SK-N-SH treated with all-trans-retinoic acid at 6 μM for 48 hours (cell line): ENCODE measurements around the gene HMBS.

Source experiments
- ATAC-seq: fragments of 200-7000 bp; cut with Tn5 transposase; 3 replicates; pipeline ENCODE4 v1.9.1; 2020; ENCODE audit warnings: mild to moderate bottlenecking, moderate library complexity
- ARNTL ChIP-seq: fragments of 450-650 bp; formaldehyde crosslinking; IDR thresholded peaks from 2 replicates; pipeline ENCODE4 v1.5.0; 2020; ENCODE audit warnings: low read depth, mild to moderate bottlenecking, moderate library complexity, borderline replicate concordance
- CSDC2 ChIP-seq: fragments of 250-450 bp; sonication (Bioruptor Pico); IDR thresholded peaks from 2 replicates; pipeline ENCODE4 v1.5.0; 2020; ENCODE audit warnings: mild to moderate bottlenecking, moderate library complexity
- ESRRG ChIP-seq: fragments of 250-450 bp; sonication (Bioruptor Pico); IDR thresholded peaks from 2 replicates; pipeline ENCODE4 v1.6.1; 2021; ENCODE audit warnings: mild to moderate bottlenecking
- GLIS3 ChIP-seq: fragments of 250-450 bp; sonication (Bioruptor Pico); IDR thresholded peaks from 2 replicates; pipeline ENCODE4 v1.5.0; 2020; ENCODE audit warnings: mild to moderate bottlenecking, moderate library complexity
- ISL1 ChIP-seq: fragments of 250-450 bp; sonication (Bioruptor Pico); IDR thresholded peaks from 2 replicates; pipeline ENCODE4 v2.1.2; 2022; ENCODE audit warnings: mild to moderate bottlenecking, moderate library complexity
- OSR1 ChIP-seq: fragments of 250-450 bp; sonication (Bioruptor Pico); IDR thresholded peaks from 2 replicates; pipeline ENCODE4 v1.8.0; 2022; ENCODE audit warnings: moderate library complexity, mild to moderate bottlenecking, inconsistent platforms
- PPARA ChIP-seq: fragments of 250-450 bp; sonication (Bioruptor Pico); IDR thresholded peaks from 2 replicates; pipeline ENCODE4 v1.5.0; 2020; ENCODE audit warnings: mild to moderate bottlenecking, borderline replicate concordance
- RARB ChIP-seq: fragments of 250-450 bp; sonication (Bioruptor Pico); IDR thresholded peaks from 2 replicates; pipeline ENCODE4 v1.8.0; 2021; ENCODE audit warnings: mild to moderate bottlenecking, moderate library complexity
- SNAI2 ChIP-seq: fragments of 250-450 bp; sonication (Bioruptor Pico); IDR thresholded peaks from 2 replicates; pipeline ENCODE4 v1.5.0; 2020; ENCODE audit warnings: mild to moderate bottlenecking, moderate library complexity
- TCF4 ChIP-seq: fragments of 250-450 bp; sonication (Bioruptor Pico); IDR thresholded peaks from 2 replicates; pipeline ENCODE4 v1.8.0; 2021; ENCODE audit warnings: mild to moderate bottlenecking, moderate library complexity, borderline replicate concordance
- TOX ChIP-seq: fragments of 250-450 bp; sonication (Bioruptor Pico); IDR thresholded peaks from 2 replicates; pipeline ENCODE4 v1.8.0; 2021; ENCODE audit warnings: mild to moderate bottlenecking, moderate library complexity, borderline replicate concordance
- ZC3H10 ChIP-seq: fragments of 250-450 bp; sonication (Bioruptor Pico); IDR thresholded peaks from 2 replicates; pipeline ENCODE4 v1.5.1; 2021; ENCODE audit warnings: mild to moderate bottlenecking, moderate library complexity
- ZFP3 ChIP-seq: fragments of 250-450 bp; sonication (Bioruptor Pico); IDR thresholded peaks from 2 replicates; pipeline ENCODE4 v1.5.0; 2020; ENCODE audit warnings: mild to moderate bottlenecking, moderate library complexity
- ZFP30 ChIP-seq: fragments of 450-650 bp; formaldehyde crosslinking; IDR thresholded peaks from 2 replicates; pipeline ENCODE4 v1.5.0; 2022; ENCODE audit warnings: mild to moderate bottlenecking, moderate library complexity
- ZNF565 ChIP-seq: fragments of 450-650 bp; formaldehyde crosslinking; conservative IDR thresholded peaks from 2 replicates; pipeline ENCODE4 v1.5.0; 2020; ENCODE audit warnings: low read depth, mild to moderate bottlenecking, moderate library complexity
- ZNF70 ChIP-seq: fragments of 450-650 bp; formaldehyde crosslinking; IDR thresholded peaks from 2 replicates; pipeline ENCODE4 v1.5.0; 2020; ENCODE audit warnings: mild to moderate bottlenecking, moderate library complexity
- ZNF8 ChIP-seq: fragments of 450-650 bp; formaldehyde crosslinking; IDR thresholded peaks from 2 replicates; pipeline ENCODE4 v1.5.0; 2020; ENCODE audit warnings: mild to moderate bottlenecking, moderate library complexity
- TF ChIP-seq, protein P1 (sequence below): fragments of 250-450 bp; sonication (Bioruptor Pico); IDR thresholded peaks from 2 replicates; pipeline ENCODE4 v1.5.1; 2021; ENCODE audit warnings: mild to moderate bottlenecking, moderate library complexity
- TF ChIP-seq, protein P2 (sequence below): fragments of 250-450 bp; sonication (Bioruptor Pico); IDR thresholded peaks from 2 replicates; pipeline ENCODE4 v1.5.1; 2020; ENCODE audit warnings: low read depth, mild to moderate bottlenecking, moderate library complexity
- TF ChIP-seq, protein P3 (sequence below): fragments of 250-450 bp; sonication (Bioruptor Pico); IDR thresholded peaks from 2 replicates; pipeline ENCODE4 v1.8.0; 2021; ENCODE audit warnings: low read depth, mild to moderate bottlenecking, moderate library complexity, borderline replicate concordance
- TF ChIP-seq, protein P4 (sequence below): fragments of 250-450 bp; sonication (Bioruptor Pico); IDR thresholded peaks from 2 replicates; pipeline ENCODE4 v1.5.0; 2020; ENCODE audit warnings: mild to moderate bottlenecking, moderate library complexity
- TF ChIP-seq, protein P5 (sequence below): fragments of 250-450 bp; sonication (Bioruptor Pico); IDR thresholded peaks from 2 replicates; pipeline ENCODE4 v1.8.0; 2020; ENCODE audit warnings: mild to moderate bottlenecking, moderate library complexity, borderline replicate concordance

The HMBS gene

DNA sequence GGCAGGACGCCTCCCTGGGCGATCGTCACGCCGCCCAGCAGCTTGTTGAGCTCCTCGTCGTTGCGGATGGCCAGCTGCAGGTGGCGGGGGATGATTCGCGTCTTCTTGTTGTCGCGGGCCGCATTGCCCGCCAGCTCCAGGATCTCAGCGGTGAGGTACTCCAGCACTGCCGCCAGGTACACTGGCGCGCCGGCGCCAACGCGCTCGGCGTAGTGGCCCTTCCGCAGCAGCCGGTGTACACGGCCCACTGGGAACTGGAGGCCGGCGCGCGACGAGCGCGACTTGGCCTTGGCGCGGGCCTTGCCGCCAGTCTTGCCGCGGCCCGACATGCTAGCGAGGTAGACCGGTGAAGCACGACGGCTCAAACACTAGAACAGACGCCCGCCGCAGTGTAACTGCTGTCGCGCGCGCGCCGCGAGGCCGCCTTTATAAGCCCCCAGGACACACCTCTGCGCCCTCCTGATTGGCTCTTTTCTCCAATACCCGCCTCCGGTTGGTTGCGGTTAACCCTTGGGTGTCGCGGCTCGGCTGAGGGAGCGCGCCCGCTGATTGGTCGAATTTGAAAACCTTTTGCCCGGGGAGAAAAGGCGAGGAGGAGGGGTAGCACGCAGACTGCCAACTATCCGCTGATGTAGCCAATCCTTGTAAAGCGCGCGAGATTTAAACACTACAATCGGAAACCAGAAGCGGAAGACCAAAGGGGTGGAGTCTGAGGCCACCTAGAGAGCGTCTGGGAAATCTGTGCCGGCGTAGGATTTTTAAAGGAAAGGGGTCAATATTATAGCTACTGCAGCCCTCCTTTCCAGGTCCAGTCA is 10.6 kb downstream of the HMBS start:
- no peak for TF ChIP-seq SNAI2 (CRISPR knock-in tag)
- TF ChIP-seq ISL1 = no peak
- peak; percentile 85; the same call in 1 of the 2 replicates for TF ChIP-seq GLIS3 (CRISPR knock-in tag)
- no peak for TF ChIP-seq ARNTL
- TF ChIP-seq TOX (CRISPR knock-in tag) = no peak
- 0 out of 2 replicates have a peak, but pooled peaks have one; percentile 22 for TF ChIP-seq ZFP3 (CRISPR knock-in tag)
- TF ChIP-seq, protein P1, sequence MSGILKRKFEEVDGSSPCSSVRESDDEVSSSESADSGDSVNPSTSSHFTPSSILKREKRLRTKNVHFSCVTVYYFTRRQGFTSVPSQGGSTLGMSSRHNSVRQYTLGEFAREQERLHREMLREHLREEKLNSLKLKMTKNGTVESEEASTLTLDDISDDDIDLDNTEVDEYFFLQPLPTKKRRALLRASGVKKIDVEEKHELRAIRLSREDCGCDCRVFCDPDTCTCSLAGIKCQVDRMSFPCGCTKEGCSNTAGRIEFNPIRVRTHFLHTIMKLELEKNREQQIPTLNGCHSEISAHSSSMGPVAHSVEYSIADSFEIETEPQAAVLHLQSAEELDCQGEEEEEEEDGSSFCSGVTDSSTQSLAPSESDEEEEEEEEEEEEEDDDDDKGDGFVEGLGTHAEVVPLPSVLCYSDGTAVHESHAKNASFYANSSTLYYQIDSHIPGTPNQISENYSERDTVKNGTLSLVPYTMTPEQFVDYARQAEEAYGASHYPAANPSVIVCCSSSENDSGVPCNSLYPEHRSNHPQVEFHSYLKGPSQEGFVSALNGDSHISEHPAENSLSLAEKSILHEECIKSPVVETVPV = no peak
- peak; percentile 85 for ATAC-seq

DNA sequence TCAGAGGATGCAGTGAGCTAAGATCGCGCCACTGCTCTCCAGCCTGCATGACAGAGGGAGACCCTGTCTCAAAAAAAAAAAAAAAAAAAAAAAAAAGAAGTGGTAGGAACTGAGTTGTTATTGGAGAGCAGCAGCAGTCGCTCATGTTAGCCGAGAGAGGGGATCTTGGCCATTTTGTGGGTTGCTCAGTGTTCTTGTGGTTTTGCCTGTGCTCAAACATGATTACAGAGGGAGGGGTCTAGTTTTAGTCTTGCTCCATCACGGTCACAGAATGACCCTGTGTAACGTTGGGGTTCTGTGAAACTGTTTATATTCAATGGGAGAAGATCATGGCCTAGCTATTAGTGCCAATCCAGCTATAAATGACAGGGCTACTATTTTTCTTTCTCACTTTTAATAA is 15.0 kb downstream of the HMBS start:
- ATAC-seq = no peak
- TF ChIP-seq ZNF70 (CRISPR knock-in tag) (no peak), ZNF8 (CRISPR knock-in tag) (no peak), SNAI2 (CRISPR knock-in tag) (no peak), ZC3H10 (CRISPR knock-in tag) (no peak), ZNF565 (CRISPR knock-in tag) (no peak), TOX (CRISPR knock-in tag) (no peak), OSR1 (no peak), ESRRG (no peak), ZFP3 (CRISPR knock-in tag) (no peak), ZFP30 (CRISPR knock-in tag) (no peak)
- TF ChIP-seq, protein P2, sequence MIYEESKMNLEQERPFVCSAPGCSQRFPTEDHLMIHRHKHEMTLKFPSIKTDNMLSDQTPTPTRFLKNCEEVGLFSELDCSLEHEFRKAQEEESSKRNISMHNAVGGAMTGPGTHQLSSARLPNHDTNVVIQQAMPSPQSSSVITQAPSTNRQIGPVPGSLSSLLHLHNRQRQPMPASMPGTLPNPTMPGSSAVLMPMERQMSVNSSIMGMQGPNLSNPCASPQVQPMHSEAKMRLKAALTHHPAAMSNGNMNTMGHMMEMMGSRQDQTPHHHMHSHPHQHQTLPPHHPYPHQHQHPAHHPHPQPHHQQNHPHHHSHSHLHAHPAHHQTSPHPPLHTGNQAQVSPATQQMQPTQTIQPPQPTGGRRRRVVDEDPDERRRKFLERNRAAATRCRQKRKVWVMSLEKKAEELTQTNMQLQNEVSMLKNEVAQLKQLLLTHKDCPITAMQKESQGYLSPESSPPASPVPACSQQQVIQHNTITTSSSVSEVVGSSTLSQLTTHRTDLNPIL = no peak
- TF ChIP-seq, protein P3, sequence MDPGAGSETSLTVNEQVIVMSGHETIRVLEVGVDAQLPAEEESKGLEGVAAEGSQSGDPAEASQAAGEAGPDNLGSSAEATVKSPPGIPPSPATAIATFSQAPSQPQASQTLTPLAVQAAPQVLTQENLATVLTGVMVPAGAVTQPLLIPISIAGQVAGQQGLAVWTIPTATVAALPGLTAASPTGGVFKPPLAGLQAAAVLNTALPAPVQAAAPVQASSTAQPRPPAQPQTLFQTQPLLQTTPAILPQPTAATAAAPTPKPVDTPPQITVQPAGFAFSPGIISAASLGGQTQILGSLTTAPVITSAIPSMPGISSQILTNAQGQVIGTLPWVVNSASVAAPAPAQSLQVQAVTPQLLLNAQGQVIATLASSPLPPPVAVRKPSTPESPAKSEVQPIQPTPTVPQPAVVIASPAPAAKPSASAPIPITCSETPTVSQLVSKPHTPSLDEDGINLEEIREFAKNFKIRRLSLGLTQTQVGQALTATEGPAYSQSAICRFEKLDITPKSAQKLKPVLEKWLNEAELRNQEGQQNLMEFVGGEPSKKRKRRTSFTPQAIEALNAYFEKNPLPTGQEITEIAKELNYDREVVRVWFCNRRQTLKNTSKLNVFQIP = no peak
- TF ChIP-seq, protein P4, sequence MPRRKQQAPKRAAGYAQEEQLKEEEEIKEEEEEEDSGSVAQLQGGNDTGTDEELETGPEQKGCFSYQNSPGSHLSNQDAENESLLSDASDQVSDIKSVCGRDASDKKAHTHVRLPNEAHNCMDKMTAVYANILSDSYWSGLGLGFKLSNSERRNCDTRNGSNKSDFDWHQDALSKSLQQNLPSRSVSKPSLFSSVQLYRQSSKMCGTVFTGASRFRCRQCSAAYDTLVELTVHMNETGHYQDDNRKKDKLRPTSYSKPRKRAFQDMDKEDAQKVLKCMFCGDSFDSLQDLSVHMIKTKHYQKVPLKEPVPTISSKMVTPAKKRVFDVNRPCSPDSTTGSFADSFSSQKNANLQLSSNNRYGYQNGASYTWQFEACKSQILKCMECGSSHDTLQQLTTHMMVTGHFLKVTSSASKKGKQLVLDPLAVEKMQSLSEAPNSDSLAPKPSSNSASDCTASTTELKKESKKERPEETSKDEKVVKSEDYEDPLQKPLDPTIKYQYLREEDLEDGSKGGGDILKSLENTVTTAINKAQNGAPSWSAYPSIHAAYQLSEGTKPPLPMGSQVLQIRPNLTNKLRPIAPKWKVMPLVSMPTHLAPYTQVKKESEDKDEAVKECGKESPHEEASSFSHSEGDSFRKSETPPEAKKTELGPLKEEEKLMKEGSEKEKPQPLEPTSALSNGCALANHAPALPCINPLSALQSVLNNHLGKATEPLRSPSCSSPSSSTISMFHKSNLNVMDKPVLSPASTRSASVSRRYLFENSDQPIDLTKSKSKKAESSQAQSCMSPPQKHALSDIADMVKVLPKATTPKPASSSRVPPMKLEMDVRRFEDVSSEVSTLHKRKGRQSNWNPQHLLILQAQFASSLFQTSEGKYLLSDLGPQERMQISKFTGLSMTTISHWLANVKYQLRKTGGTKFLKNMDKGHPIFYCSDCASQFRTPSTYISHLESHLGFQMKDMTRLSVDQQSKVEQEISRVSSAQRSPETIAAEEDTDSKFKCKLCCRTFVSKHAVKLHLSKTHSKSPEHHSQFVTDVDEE (CRISPR knock-in tag) = no peak
- TF ChIP-seq, all 23 proteins: peak for 0

DNA sequence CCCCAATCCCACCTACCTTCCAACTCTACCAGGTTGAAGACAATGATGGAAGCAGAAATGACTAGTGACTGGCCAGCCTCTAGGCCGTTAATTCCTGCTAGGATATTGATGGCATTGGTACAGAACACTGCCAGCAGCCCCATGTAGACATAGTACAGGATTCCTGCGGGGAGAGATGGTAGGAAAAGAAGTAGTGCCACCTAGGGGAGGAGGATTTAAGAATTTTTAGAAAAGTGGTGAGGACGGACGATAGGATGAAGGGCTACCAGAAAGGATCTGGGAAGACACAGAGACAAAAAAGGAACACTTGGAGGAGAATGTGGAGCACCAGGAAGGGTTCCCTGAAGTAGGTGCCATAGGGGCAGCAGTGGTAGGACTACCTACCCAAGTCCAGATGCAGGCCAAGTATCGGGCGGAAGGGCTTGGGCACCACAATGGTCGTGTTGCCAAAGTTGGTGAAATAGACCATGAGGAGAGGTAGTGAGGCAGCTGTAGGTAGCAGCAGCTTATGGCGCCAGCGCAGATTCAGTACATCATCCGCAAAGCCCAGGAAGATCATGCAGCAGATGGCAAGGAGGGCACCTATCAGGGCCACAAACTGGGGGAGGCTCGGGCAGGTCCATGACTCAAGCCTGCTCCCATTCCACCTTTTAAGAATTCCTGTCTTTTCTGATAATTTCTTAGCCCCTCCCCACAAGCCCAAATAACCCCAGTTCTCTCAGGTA is 15.7 kb downstream of the HMBS start:
- ATAC-seq = peak; percentile 19
- TF ChIP-seq RARB (CRISPR knock-in tag) (no peak), ZFP3 (CRISPR knock-in tag) (no peak), ZNF8 (CRISPR knock-in tag) (no peak), GLIS3 (CRISPR knock-in tag) (no peak), ZNF565 (CRISPR knock-in tag) (no peak), ARNTL (no peak), PPARA (CRISPR knock-in tag) (no peak), ZC3H10 (CRISPR knock-in tag) (no peak), ZNF70 (CRISPR knock-in tag) (no peak), TCF4 (no peak), SNAI2 (CRISPR knock-in tag) (no peak), TOX (CRISPR knock-in tag) (no peak), ISL1 (no peak), CSDC2 (CRISPR knock-in tag) (no peak)
- TF ChIP-seq, protein P5, sequence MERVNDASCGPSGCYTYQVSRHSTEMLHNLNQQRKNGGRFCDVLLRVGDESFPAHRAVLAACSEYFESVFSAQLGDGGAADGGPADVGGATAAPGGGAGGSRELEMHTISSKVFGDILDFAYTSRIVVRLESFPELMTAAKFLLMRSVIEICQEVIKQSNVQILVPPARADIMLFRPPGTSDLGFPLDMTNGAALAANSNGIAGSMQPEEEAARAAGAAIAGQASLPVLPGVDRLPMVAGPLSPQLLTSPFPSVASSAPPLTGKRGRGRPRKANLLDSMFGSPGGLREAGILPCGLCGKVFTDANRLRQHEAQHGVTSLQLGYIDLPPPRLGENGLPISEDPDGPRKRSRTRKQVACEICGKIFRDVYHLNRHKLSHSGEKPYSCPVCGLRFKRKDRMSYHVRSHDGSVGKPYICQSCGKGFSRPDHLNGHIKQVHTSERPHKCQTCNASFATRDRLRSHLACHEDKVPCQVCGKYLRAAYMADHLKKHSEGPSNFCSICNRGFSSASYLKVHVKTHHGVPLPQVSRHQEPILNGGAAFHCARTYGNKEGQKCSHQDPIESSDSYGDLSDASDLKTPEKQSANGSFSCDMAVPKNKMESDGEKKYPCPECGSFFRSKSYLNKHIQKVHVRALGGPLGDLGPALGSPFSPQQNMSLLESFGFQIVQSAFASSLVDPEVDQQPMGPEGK = no peak
- TF ChIP-seq, protein P3 = no peak
- TF ChIP-seq, protein P2 = no peak
